ENCODE measurements around the gene DNAH17. TPM values are rescaled to one million over a fixed set of nuclear protein-coding genes. Genes with fewer than 3 reads are reported as not detected.
"Not testable (repeated sequence)": the region's sequence is repeated elsewhere in the genome, so short reads cannot be mapped to it uniquely, and the experiment has no call there.

DNAH17 gene
- total RNA-seq, 1 donor from 2014 or later: 0.22 TPM

DNA sequence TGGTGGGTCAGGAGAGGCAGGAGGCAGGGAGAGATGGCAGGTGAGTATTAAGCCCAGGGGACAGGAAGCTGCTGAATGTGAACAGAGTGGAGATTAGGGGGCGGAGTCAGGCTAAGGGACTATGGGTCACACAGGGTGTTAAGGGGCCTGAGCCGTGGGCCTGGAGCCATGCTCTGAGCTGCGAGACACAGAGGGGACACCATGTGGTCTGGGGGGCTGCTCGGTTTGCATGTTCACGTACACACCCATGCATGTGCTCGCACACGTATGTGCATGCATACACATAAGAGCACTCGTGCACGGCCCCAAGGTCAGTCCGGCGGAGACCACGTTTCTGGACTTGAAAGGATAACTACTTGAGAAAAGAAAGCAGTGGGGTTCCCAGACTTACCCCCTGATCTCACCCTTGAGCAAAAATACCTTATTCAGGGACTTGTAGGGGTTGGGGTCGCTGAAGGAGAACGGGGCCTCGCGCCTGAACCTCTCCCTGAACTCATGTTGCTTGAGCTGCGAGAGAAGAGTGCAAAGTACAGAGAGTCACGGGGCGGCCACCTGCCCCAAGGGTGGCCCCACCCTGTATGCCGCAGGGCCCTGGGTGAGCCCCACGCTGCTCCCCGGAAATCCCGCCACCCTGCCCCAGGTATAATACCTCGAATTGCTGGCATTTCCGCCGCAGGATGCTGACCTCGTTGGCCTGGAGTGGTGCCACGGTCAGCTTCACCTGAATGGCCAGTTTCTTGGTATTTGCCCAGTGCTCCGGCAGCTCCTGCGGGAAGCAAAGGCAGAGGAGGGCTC is 50.8 kb downstream of the DNAH17 start:
- intact Hi-C loops (cut with micrococcal nuclease): no loop called here

DNA sequence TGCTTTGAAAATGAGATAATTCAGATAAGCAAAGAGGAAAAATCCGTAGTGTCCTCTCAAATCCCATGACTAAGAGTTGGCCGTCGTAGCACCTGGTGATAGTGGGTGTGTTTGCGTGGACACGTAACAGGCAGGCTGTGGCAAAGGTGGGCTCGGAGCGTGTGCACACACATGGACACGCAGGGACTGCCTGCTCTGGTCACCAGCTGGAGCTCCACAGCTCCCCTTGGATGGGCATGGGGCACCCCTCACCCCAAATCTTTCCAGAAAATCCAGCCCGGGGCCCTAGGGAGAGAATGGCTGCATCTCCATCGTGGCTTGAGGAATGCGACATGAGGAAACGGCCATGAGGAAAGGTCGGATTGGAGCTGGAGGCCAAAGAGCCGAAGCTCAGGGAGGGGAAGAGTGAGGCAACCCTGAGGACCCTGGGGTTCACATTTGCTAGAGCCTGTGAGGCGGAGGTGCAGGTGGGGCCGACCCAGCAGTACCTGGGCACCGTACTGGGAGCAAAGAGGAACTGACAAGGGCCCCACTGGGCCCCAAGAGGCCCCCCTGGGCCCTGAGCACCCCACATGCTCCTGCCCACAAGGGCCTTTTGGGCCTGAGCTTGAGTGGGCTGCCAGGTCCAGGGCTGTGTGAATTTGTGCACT is 51.6 kb downstream of the DNAH17 start:
- intact Hi-C loops (cut with micrococcal nuclease): no loop called here

DNA sequence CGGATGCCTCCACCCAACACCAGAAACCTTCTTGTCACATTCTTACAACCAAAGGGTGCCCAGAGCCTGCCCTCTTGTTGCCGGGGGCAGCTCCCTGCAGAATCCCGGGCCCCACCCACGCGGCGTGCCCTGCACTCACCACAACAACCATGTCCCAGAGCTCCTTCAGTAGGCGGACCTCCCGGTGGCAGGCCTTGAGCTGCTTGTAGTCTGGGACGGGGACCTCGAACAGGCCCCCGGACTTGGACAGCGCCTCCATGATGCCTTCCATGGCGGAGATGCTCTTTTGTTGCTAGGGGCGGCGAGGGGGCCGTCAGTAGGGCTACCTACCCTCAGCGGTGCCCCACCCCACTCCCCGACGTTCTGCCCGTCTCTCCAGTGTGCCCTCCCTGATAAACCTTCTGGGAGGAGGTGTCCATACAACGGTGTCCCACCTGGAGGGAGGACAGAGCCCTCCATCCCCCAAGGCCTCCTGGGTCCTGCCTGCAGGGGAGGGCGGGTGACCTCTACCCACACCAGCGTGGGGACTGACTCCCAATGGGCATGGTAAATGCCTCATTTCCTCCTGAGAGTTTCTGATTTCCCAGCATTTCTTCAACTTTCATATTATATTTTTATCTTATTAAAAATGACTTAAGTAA is 52.2 kb downstream of the DNAH17 start:
- intact Hi-C loops (cut with micrococcal nuclease): no loop called here

DNA sequence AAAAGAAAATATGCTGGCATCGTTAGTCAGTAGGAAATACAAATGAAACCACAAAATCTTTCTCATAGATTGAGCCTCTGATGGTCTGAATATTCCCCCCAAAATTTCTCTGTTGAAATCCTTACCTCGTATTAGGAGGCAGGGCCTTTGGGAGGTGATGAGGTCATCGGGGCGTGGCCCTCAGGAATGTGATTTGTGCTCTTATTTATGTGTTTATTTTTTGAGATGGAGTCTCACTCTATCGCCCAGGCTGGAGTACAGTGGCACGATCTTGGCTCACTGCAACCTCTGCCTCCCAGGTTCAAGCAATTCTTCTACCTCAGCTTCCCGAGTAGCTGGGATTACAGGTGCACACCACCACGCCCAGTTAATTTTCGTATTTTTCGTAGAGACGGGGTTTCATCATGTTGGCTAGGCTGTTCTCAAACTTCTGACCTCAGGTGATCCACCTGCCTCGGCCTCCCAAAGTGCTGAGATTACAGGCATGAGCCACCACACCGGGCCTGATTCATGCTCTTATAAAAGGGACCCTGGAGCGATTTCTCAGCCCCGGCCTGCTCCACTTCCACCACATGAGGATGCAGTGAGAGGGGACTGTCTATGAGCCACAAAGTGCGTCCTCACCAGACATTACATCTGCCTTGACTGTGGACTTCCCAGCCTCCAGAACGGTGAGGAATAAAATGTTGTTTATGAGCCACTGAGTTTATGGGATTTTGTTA is 53.1 kb downstream of the DNAH17 start:
- intact Hi-C loops (cut with micrococcal nuclease): no loop called here

DNA sequence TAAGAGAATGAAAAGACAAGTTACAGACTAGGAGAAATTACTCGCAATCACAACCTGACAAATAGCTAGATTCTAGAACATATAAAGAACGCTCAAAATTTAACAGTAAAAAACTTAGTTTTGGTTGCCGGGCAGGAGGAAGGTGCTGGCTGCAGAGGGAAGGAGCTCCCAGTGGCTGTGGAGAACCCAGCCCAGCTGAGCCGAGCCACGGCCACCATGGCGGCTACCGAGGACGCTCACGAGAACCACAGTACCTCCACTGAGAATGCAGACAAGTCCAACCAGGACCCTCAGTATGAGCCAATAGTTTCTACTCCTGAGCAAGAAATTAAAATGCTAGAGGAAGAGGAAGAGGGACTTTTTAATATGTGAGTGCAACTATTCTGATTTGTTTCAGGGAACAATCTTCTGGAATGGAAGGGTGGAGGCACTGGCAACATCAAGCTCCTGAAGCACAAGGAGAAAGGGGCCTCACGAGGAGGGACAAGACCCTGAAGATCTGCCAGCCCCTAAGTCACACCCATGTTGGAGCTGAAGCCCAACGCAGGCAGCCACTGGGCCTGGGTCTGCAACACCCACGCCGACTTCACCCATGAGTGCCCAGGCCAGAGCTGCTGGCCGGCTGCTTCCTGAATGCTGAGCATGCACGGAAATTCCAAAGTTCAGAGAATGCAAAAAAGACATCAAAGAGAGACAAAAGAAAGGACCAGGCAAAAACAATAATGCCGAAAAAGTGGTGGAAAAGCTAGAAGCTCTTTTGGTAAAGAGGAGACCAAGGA is 55.0 kb downstream of the DNAH17 start:
- intact Hi-C loops (cut with micrococcal nuclease): no loop called here

DNA sequence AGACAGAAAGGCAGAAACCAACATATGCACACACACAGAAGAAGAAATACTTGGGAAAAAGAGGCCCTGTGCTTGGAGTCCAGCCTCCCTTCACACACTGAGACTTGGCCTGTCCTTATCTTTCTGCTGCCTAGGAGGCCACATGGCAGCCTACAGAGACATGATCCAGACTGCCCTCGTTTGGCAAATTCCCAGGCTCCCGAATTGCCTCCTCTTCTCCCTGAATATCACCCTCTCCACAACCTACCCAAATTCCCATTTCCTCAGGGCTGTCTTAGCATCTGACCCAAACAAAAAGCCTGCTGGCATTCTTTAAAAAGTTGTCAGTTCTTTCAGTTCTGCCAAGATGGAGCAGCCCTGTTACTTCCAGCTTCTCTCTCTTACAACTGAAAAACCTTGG is 59.8 kb downstream of the DNAH17 start:
- intact Hi-C loops (cut with micrococcal nuclease): no loop called here

DNA sequence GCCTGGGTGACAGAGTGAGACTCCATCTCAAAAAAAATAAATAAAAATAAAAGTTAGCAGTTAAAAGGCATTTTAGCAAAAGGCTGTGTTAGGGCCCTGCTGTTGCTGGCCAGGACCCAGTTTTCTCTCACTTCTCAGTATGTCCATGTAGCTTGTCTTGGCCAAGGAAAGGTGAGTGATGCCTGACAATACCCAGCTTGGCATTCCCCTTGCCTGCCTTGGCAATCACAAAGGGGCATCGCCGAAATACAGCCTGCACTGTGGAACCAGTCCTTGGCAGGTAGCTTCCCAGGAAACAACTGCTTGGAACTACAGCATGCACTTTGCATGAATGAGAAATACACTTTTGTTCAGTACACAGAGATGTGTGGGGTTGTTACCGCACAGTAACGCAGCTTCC is 61.7 kb downstream of the DNAH17 start:
- intact Hi-C loops (cut with micrococcal nuclease): no loop called here

DNA sequence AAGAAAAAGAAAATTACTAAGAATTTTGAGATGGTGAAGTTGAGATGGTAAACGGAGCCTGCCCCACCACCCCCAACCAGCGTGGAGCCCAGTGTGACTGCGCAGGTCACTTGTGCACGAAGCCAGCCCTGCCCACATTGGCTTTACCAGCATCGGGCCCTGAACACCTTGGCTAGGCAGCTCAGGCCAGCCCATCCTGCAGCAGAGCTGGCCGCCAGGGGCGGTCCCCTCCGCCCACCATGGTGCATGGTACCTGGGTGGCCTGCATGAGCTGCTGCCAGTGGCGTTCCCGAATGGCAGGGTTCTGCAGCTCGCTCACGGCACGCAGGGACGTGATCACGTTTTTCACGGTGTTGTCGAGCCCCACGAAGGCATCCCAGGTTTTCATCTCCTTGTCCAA is 62.7 kb downstream of the DNAH17 start:
- intact Hi-C loops (cut with micrococcal nuclease): no loop called here

DNA sequence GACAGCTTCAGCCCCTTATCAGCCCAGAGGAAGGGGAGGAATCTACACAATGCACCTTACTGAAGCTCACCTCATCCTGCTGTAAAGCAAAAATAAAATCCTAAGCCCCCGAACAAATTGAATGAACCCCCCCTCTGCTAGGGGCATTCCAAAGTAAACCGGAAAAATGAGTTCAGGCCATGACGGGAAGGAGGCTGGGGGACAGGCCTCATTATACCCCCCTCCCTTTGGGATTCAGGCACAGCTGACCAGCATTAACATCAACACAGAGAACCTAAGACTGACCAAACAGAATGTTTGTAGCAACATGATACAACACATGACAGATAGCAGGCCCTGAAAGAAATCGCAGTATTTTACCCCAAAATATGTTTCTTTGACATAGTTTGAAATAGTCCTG is 64.2 kb downstream of the DNAH17 start:
- intact Hi-C loops (cut with micrococcal nuclease): no loop called here

DNA sequence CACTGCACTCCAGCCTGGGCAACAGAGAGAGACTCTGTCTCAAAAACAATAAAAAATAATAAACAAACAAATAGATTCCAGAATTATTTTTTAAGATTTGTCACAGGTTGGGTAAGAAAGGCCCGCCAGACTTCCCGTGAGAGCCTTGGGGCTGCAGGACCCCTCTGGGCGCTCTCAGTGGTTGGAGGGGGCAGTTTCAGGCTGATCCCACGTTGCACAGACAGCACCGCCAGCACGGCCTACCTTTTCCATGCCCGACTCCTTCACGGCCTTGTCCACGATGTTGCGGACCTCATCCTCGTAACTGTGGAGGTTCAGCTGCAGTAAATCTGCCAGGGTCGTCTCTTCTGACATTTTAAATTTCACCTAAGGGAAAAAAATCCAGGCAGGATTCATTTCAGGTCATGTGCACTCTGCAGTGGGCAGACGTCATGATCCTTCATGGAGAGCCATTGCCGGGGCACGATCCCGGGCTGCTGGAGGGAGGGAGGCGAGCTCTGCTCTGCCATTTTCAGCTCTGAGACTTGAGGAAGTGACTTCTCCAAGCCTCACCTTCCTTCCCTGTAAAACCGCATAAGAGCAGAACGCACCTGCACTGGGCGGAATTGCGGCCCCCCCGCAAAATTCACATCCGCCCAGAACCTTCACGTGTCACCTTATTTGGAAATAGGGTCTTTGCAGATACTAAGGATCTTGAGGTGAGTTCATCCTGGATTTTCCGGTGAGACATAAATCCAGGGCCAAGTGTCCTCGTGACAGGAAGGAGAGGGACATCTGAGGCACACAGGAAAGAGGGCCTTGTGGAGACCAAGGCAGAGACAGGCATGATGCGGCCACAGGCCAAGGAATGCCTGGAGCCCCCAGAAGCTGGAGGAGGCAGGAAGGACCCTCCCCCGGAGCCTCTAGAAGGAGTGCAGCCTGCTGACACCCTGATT is 66.8 kb downstream of the DNAH17 start:
- intact Hi-C loops (cut with micrococcal nuclease): no loop called here

DNA sequence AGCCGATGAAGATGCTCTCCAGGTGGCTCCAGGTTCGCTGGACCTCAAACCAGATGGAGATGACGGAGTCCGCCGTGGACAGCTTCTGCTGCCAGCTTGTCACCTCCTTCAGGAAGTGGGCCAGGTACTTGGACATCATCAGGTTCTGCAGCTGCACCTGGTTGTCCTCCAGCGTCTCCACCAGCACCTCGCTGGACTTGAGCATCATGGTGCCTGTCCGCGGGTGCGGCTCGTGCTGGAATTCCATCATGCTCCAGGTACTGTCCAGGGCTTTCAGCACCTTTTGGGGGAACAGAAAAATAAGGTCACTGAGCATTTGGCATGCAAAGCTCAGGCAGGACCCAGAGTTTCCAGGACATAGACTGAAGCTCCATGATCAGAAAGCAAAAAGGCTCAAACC is 69.7 kb downstream of the DNAH17 start:
- intact Hi-C loops (cut with micrococcal nuclease): no loop called here

DNA sequence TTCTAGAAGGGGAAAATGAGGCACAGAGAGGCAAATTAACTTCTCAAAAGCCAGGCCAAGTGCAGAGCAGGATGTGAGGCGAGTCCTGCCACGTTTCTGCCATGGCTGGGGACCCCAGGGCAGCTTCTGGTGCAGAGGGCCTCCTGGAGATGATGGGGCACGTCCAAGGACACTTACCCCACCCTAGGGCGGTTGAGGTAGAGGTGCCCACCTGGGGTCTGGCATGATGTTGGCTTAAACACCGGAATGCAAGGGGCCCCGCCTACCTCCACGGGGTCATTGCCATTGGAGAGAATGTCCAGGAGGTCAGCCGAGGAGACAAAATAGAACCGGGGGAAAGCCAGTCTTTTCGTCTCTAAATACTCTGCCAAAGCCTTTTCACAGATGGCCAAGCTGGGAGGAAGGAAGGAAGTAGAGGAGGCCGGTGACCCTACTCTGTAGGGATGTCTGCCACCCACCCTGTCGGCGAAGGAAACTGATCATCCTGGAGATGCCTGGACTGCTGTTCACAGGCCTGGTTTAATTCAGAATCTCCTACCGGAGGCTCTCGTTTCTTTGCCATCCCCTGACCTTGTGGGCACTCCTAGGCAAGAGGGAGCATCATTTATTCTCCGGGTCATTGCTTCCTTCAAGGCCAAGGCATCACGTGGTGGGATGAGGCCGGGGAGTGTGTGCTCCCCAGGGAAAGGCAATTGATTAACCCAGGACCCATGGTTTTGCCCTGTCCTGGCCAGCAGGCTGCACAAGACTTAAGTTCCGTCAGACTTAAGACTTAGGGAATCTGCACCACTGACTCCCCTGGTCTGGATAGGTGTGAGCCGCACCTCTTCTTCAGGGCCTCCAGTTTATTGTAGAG is 70.5 kb downstream of the DNAH17 start:
- intact Hi-C loops (cut with micrococcal nuclease): no loop called here

DNA sequence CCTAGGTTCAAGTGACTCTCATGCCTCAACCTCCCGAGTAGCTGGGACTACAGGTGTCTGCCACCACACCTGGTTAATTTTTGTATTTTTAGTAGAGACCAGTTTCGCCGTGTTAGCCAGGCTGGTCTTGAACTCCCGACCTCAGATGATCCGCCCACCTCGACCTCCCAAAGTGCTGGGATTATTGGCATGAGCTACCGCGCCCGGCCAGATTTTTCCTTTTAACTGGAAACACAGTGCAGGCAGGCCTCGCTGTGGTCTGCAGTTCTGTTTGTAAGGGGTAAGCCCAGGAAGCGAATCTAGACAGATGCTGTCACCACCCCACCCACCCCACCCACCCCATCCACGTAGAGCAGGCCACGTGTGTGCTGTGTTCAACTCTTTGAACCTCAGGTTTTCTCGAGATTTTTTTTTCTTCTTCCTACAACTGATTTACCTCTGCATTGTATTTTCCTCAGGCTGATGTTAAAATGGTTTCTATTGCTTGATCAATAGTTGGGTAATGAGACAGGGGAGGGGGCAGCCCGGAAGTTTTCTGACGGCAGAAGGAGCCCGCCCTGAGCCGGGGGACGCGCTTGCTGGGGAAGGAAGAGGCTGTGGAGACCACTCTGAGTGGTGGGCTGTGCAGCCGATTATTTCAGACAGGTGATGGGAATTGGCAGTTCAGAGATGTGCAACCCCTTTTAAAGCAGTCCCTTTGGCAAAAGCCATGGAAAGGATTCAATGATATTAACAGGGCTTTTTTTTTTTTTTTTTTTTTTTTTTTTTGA is 72.9 kb downstream of the DNAH17 start:
- intact Hi-C loops (cut with micrococcal nuclease): no loop called here

DNA sequence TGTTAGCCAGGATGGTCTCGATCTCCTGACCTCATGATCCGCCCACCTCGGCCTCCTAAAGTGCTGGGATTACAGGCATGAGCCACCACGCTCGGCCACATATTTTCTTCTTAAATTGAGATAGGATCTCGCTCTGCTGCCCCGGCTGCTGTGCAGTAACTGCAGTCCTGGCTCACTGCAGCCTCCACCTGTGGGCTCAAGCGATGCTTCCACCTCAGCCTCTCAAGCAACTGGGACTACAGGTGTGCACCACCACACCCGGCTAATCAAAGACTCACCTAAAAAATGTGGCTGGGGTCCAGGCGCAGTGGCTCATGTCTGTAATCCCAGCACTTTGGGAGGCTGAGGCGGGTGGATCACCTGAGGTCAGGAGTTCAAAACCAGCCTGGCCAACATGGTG is 73.8 kb downstream of the DNAH17 start:
- intact Hi-C loops (cut with micrococcal nuclease): not testable (repeated sequence)

DNA sequence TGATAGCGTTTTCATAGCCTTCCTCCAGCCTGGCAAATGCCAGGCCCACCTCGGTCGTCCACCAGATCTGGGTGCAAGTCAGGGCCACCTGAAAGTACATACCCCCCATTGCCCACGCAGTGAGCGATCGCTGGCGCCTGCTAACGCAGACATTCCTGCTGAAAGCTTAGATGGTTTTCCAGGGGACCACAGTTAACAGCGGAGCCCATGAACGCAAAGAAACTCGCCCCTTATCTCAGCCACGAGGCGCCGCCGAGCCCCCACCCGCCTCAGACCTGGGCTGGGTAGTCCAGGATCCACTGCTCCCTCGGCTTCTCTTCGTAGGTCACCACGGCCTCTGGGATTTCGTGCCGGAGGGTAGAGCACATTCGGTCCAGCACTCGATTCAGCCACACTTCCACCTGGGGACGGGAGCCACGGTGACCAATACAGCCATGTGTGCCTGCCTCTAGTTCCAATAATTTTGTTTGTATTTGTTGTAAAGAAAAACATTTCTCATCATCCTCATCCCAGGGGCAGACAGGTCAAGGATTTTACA is 74.5 kb downstream of the DNAH17 start:
- intact Hi-C loops (cut with micrococcal nuclease): no loop called here

DNA sequence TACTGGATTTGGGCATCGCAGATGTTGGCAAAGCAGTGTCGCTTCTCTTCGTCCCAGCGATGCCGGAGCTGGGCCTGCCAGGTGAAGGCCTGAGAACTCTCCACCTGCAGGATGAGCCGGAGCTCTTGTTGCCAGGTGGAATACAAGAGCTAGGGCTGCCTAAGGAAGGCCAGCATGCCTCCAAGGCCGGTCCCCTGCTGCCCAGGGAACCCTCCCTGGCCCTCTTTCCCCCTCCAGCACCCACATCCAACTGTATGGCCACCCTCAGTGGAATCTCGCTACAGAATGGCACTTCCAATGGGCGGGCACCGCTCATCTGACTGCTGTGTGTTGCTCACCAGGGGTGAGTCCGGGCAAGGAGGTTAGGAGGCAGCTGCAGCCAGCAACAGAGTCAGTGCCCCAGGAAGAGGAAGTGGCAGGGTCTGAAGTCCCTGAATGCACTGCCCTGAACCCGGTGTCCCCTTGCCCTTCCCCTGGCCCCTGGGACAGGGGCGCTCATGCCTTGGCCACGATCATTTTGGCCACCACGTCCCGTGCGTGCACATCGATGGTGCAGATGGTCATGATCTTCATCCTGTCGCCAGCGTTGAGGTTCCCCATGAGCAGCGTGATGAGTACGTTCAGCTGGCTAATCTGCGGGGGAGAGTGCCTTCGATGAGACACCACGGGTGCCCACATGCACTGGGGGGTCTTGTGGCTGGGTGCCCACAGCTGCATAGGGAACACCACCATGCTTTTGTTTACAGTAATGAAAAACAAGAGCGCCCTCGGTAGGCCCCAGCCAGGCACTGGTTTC is 75.8 kb downstream of the DNAH17 start:
- intact Hi-C loops (cut with micrococcal nuclease): no loop called here

DNA sequence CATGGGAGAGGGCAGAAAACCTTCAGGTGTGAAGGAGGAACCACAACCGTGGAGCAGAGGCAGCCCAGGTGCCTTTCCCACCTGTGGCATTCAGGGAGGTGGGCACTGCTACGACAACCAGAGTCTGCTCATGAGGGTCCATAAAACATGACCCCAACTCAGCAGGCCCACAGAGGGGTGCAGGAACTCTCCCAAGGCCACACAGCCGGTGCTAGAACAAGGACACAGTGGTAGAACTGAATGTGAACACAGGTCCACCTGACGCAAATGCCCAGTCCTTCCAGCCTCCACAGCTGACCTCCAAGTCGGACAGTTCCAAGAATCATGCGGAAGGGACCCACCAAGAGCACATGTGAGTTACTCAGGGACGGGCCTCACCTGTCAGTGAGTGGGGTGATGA is 76.4 kb downstream of the DNAH17 start:
- intact Hi-C loops (cut with micrococcal nuclease): no loop called here

Data from T-helper 1 cell treated with Interleukin-12 subunit alpha and Interleukin-12 subunit beta and Interleukin-4 antibody, amounts not matched to agents 30 ng/mL and 1 ng/mL, for 36 hours (primary cell).